GM21576 (cell line): Measurements from ENCODE around the gene ITPRIPL2.

Source experiments
- ATAC-seq: cut with Tn5 transposase; IDR thresholded peaks from one replicate; pipeline ENCODE4 v1.9.1; 2021; ENCODE audit warnings: mild to moderate bottlenecking, moderate library complexity; ENCODE audit not compliant: unreplicated experiment

The ITPRIPL2 gene

DNA sequence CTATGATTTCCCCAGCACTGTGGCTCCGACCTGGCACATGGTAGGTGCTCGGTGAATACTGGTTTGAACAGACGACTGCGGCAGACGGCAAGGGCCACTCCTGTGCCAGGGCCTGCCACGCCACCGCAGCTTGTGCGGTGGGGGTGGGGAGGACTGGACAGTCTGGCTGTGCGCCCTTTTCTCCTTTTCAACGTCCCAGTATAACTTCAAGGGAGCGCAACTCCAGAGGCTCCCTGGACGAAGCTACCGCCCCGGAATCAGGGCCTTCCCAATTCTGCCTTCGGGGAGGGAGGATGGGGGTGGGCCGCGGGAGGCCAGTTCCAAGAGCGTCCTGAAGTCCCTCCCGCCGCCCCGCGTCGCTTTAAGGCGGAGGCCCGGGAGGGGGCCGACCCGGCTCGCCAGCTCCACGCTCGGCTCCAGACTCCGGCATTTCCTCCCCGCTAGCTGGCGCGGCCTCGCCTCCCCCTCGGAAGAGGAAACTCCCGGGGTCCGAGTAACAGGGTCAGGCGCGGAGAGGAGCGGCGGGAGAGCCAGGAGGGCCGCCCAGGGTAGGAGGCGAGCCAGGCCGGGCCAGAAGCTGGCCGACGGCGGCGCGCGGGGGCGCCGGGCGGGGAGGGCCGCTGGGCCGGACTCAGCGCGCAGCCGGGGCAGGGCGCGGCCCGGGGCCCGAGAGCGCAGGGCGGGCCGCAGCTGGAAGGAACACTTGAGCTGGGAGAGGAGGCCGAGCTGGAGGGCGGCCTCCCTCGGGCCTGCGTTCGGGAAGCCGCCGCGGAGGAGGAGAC, at the start of gene ITPRIPL2:
ITPRIPL2 (plus strand) TSS at position 388 of the 782 bp plus-strand sequence. CDS start 498 bp downstream, outside the sequence.
- no peak for ATAC-seq

DNA sequence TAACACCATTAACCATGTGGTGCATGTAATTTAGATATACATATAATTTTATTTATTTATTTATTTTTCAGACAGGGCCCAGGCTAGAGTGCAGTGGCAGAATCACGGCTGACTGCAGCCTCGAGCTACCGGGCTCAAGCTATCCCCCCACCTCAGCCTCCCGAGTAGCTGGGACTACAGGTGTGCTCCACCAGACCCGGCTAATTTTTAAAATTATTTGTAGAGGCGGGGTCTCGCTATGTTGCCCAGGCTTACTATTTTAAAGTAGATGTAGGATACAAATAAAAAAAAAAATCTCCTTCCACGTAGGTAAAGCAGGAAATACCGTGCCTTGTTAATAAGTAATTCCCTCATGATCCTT, 46.8 kb upstream of the ITPRIPL2 start:
- no peak for ATAC-seq

DNA sequence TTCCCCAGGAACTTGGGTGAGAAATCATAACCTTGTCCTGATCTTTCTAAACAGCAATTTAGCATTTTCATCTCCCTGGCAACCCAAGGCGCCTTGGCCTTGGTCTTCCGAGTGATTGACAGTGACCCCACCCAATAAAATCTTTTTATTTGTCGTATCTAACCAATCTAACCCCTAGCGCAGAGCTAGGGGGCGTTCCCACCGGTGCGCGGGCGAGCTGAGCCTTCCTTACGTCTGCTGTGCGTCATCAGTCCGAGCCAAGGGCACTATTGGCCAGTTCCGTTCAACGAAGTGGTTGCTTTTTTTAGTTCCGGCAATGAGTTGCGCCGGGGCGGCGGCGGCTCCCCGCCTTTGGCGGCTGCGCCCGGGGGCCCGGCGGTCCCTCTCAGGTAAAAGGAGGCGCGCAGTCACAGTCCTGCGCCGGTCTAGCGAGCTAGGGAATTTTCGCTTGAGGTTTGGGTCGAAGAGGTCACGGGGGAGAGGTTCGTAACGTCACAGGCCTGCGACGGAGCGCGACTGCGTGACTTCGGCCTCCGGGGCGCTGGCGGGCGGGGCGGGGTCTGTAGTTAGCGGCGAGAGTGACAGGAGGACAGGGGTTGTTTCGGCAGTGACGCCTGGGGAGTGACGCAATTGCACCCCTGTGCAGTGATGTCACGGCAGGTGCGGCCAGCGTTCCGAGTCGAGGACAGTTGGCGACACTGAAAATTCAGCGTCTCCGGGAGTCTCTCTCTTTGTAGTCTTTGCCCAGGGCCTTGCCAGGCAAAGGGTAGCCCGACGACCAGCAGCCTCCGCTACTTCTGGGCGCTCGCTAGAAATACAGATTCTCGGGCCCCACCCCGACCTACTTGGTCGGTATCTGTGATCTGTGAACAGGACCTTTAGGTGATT, 46.2 kb upstream of the ITPRIPL2 start, which contains the start of gene COQ7:
COQ7 (plus strand) TSS at position 266 of the 888 bp plus-strand sequence; CDS start at position 317, 51 bp downstream.
- ATAC-seq = peak; percentile 89

DNA sequence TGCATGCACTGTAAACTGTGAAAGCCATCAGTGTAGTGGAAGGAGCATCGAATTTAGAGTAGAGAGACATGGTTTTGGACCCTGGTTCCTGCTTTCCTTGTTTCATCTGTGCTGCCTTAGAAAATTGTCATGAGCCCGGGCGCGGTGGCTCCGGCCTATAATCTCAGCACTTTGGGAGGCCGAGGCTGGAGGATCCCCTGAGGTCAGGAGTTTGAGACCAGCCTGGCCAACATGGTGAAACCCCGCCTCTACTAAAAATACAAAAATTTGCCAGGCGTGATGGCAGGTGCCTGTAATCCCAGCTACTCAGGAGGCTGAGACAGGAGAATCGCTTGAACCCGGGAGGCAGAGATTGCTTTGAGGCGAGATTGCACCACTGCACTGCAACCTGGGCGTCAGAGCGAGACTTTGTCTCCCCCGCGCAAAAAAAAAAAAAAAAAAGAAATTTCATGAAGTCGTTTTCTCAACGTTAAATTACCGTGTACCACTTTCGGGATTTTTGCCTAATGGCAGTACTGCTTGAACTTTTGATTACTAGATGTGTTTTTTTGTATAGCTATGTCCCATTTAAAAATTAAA, 45.4 kb upstream of the ITPRIPL2 start:
- no peak for ATAC-seq

DNA sequence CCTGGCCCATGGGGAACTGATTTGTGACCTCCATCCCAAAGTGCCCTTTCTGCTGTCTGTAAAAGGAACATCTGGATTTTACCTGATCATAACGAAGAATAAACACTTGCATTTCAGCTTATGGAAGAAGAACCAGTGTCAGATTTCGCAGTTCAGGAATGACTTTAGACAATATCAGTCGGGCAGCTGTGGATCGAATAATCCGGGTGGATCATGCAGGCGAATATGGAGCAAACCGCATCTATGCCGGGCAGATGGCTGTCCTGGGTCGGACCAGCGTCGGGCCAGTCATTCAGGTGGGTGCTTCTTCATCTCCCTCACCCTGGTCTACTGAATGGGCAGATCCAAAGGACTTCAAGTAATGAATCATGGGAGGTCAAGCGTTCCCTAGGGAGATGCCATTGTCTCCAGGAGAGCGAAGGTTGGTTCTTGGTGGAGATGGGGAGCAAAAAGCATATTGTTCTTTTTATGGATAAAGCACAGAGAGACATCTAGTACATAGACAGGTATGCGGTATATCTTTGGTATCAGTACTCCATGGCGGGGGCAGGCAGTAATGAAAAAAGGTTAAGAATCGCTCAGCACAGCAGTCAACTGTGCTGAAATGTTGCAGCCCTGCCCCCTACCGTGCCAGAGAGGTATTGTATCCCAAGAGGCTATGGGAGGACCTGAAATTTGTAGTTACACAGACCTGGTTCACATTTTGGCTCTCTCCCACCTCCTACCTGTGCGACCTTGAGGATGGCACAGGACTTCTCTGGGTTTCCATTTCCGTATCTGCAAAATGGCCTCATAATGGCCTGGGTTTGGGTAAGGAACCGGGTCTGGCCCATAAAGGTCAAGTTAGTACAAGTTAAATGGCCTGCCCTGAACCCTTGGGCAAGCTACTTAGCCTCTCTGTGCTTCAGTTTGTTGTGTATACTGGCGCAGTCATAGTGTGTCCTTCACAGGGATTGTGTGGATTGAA, 41.7 kb upstream of the ITPRIPL2 start:
- ATAC-seq = no peak

DNA sequence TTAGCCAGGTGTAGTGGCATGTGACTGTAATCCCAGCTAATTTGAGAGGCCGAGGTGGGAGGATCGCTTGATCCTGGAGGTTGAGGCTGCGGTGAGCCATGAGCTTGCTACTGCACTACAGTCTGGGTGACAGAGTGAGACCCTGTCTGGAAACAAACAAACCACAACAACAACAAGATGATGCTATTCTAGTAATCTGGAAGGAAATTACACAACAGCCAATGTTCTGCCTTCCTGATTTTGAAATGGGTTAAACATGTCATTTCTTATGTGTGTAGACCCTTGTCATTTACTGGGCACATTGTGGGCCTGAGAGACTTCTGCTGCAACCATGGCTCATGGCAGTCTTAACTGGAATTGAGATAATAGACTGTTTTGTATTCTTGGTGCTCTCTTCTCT, 40.4 kb upstream of the ITPRIPL2 start:
- ATAC-seq = no peak

DNA sequence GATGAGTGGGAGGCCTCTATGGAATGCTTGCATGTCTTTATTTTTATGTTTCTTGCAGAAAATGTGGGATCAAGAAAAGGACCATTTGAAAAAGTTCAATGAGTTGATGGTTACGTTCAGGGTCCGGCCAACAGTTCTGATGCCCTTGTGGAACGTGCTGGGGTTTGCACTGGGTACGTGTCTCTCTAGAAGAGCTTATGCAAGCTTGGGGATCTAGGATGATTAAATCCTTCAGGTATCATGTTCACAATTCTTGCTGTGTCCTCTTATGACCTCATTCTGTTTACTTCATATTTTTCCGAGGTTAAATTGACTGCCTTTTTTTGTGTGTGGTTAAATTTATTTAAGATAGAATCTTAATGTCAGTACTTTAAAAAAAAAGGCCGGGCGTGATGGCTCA, 39.9 kb upstream of the ITPRIPL2 start:
- ATAC-seq = no peak

DNA sequence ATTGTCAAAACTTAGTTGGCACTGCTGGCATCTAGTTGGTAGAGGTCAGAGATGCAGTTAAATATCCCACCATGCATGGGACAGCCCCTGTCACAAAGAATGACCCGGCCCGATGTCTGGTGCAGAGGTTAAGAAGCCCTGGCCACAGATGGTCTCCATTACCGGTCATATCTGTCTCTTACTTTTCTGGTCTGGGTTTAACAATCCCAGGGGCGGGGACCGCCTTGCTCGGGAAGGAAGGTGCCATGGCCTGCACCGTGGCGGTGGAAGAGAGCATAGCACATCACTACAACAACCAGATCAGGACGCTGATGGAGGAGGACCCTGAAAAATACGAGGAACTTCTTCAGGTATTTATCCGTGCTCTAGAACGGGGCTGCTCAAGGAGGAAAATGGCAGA, 38.3 kb upstream of the ITPRIPL2 start:
- no peak for ATAC-seq

DNA sequence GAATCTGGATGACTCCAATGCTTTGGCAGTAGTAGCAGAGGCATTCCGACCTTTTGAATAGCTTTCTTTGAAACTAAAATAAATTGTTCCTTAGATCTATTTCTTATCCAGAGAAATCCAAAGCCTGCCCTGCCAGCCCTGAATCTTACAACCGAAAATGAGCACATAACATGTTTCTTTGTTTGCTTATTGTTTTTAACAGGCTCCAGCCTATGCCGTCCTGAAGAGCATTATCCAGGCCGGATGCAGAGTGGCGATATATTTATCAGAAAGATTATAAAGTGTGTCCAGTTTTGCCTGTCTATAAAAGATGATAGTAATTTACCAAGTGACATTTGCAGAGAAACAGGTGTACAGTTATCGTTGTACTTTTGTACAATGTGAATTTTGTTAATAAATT, 35.9 kb upstream of the ITPRIPL2 start:
- no peak for ATAC-seq

DNA sequence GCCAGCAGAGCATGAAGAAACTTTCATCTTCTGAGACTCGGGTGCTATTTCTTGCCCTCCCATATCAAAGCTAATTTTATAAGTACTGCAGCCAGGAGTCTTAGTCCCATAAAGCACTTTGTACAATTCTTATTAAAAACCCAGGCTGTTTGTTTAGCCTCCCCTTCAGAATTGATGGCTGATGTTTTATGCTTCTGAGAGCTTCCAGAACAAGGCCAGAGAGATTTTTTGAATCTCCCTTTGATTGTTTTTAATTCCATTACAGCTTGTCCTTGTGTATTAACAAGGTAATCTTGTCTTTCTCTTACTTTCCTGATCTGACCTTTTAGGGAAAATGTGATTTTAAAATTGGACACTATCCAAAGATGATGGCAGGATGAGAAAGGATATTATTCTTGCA, 30.1 kb upstream of the ITPRIPL2 start:
- no peak for ATAC-seq

DNA sequence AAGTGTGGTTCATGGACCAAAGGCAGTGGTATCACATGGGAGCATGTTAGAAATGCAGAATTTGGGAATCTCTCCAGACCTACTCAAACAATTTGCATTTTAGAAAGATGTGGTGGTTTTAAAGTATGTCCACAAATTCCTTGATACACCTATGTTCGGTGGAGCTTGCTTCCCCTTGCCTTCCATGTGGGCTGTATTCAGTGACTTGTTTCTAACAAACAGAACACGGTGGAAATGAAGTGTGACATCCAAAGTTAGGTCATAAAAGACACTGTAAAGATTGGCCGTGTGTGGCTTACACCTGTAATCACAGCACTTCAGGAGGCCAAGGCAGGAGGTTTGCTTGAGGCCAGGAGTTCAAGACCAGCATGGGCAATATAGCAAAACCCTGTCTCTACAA, 29.6 kb upstream of the ITPRIPL2 start:
- ATAC-seq = no peak

DNA sequence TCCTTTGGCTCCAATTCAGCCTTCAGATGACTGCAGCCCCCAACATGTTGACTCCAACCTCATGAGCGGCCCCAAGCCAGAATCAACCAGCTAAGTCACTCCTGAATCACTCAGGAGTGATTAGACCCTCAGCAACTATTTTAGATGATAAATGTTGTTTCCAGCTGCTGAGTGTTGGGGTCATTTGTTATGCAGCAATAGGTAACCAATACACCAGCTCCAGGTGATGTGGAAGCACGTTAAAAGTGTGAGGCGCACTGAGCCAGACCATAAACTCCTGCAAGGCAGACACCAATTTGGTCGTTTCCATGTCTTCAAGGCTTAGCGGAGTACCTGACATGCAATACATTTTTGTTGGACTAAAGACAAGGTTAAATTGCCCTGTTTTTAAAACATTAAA, 28.9 kb upstream of the ITPRIPL2 start:
- no peak for ATAC-seq

DNA sequence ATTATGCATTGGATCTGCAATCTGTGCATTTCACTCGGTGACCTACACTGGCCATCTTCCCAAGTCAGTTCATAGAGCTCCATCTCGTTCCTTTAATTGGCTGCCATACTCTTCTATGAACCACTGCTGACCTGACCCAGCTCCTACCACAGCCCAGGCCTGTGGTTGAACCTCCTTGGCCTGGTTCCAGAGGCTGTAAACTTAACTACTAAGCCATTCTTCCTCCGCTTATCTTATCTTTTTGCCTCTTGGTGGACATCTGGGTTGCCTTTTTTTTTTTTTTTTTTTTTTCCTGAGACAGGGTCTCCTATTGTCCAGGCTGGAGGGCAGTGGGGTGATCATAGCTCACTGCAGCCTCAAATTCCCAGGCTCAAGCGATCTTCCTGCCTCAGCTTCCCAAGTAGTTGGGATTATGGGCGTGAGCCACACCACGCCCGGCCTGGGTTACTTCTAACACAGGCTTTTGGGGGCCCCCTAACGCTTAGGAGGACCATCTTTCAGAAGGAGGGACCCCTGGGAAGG, 28.0 kb upstream of the ITPRIPL2 start:
- ATAC-seq = no peak

DNA sequence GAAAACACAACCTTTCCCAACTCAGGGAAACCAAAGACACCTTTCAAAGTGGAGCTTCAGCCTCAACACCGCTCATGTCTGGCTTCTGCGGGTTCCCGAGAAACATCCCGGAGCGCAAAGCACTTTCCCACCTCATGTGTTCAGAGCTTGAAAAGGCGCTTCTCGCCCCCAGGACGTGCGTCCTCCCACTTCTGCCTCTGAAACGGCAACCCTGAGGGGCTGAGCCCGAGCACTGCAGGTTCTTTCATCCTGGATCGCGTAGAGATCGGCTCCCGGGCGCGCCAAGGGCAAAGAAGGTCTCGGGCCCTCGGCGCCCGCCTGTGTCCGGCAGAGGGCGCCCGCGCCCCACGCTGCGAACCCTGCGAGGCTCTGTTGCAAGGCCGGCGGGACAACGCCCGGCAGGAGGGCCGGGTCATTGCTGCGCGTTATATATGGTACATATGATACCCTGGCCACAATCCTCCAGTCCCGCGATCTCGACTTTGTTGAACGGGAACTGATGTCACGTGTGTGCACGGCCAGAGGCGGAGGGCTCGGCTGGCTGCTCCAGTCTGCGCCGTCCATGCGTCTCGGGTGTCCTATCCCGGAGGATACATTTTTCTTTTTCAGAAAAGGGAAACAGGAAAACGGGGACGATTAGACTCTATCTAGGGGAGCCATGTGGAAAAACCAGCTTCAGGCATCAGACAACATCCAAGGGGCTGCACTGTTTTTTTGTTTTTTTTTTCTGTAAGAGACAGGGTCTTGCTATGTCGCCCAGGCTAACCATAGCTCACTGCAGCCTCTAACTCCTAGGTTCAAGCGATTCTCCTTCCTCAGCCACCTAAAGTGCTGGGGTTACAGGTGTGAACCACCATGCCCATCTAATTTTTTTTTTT, 27.2 kb upstream of the ITPRIPL2 start:
- peak; percentile 60 for ATAC-seq

DNA sequence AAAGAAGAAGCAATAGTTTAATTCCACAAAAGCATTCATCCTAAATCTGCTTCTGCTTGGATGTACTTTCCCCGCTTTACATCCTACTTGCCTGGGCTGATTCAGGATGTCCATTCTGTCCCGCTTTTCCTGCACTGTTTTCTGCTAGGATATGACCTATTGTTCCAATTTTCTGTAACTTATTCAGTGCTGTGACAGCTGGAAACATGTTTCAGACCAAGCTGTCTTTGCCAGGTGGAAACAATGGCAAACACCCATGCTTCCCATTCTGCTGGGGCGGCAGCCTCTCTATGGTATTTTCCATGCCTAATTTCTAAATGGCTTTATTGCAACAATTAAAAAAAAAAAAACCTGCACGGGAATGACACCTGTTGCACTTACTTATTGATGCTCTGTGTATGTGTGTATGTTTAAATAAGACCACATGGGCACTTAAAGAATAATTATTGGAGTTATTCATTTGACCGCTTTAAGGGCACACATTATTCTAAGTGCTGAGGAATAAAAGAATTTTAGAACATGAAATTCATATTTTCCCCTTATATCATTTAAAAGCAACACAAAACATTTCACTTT, 25.3 kb upstream of the ITPRIPL2 start:
- ATAC-seq = no peak

DNA sequence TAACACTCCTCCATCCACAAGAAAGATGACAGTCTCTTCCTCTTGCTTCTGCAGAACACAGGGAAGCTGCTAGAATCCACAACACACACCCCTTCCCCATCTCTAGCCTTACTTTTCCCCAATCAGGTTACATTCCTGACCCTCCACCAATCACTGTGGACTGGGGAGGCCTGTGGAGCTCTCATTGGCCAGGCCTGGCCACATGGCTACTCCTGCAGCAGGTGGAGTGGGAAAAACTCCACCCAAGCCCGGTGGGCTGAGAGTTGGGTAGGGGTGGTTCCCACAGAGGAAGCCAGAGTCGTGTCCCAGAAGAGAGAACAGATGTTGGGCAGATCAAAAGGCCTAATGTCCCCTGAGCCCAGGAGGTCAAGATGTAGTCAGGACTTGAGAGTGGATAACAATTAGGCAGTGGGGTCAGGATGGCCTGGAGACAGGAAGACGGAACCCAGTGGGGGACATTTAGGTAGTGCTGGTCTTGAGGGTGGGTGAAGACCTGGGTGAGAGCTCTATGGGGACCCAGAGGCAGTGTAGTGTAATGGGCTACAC, 24.3 kb upstream of the ITPRIPL2 start:
- no peak for ATAC-seq

DNA sequence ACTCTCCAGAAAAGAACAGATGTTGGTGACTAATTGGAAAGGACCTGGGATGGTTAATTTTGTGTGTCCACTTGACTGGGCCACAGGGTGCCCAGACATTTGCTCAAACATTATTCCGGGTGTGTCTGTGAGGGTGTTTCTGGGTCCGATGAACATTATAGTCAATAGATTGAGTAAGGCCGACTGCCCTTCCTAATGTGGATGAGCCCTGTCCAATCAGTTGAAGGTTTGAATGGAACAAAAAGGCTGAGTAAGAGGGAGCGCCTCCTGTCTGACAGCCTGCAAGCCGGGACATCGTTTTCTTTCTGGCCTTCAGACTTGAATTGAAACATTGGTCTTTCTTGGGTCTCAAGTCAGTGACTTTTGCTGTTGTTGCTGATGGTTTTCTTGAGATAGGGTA, 22.8 kb upstream of the ITPRIPL2 start:
- ATAC-seq = no peak

DNA sequence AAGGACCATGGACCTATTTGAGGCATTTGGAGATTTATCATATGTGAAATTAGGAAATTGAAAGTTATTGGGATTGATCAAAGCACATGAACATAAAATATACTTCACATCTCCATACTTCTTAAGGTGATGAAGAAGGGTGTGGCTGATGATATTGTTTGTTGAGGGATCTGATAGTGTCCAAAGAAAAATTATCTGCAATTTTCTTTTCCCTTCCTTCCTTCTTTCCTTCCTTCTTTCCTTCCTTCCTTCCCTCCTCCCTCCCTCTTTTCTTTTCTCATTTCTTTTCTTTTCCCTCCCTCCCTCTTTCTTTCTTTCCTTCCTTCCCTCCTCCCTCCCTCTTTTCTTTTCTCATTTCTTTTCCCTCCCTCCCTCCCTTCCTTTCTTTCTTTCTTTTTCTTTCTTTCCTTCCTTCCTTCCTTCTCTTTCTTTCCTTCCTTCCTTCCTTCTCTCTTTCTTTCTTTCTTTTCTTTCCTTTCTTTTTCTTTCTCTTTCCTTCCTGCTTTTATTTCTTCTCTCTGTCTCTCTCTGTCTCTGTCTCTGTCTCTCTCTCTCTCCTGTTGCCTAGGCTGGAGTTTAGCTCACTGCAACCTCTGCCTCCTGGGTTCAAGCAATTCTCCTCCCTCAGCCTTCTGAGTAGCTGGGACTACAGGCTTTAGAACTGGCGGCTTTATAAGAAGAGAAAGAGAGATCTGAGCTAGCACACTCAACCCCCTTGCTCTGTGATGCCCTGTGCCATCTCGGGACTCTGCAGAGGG, 20.9 kb upstream of the ITPRIPL2 start:
- ATAC-seq = no peak
